ENCODE data around the gene MSMB. TPM values are rescaled to one million over a fixed set of nuclear protein-coding genes. Genes with fewer than 3 reads are reported as not detected.

MSMB gene
- total and polyA plus RNA-seq, 9 of the 15 experiments (the other 6 are each of a cell fraction or from before 2014, with no cell fraction given), result 0.21 to 0.60 TPM; not detected in 7

- TF ChIP-seq RBM25 (IDR thresholded peaks at IDR 0.05; ENCODE audit: low read depth, low read length, severe bottlenecking), result no peak
- no peak for TF ChIP-seq GTF3C2 (IDR thresholded peaks at IDR 0.05; ENCODE audit: borderline replicate concordance, extremely low read depth, insufficient read length)
- TF ChIP-seq ATF2 (CRISPR knock-in tag; IDR thresholded peaks at IDR 0.05), result no peak
- TF ChIP-seq HOMEZ (CRISPR knock-in tag; IDR thresholded peaks at IDR 0.05), result 0 out of 2 replicates have a peak, but pooled peaks have one; percentile 7
- TF ChIP-seq ZBTB11 (CRISPR knock-in tag; IDR thresholded peaks at IDR 0.05), result no peak
- 0 out of 2 replicates have a peak, but pooled peaks have one; percentile 48 for TF ChIP-seq GATAD2B (IDR thresholded peaks at IDR 0.05; ENCODE audit: borderline replicate concordance)
- TF ChIP-seq ATF3 (IDR thresholded peaks at IDR 0.05), result peak; percentile 78
- TF ChIP-seq ATF3 (CRISPR knock-in tag; conservative IDR thresholded peaks at IDR 0.05), result peak; percentile 76; the same call in 1 of the 2 replicates
- peak in 1 of 2 experiments; percentile 32; a peak in 1 of 4 replicates for TF ChIP-seq TRIM24 (IDR thresholded peaks at IDR 0.05)
- TF ChIP-seq ESRRA (IDR thresholded peaks at IDR 0.05; ENCODE audit: borderline replicate concordance, low read depth), result peak; percentile 87
- 0 out of 2 replicates have a peak, but pooled peaks have one; percentile 22 for TF ChIP-seq MYBL2 (IDR thresholded peaks at IDR 0.05; ENCODE audit: low read depth)
- no peak for TF ChIP-seq MYBL2 (CRISPR knock-in tag; IDR thresholded peaks at IDR 0.05; ENCODE audit: borderline replicate concordance)
Measured at GRCh38 chr10:46022978-46023702, 22.9 kb downstream of the MSMB start (continued).
